ENCODE measurements around the gene WNT5B. TPM values are rescaled to one million over a fixed set of nuclear protein-coding genes. Genes with fewer than 3 reads are reported as not detected.
"Not testable (repeated sequence)": the region's sequence is repeated elsewhere in the genome, so short reads cannot be mapped to it uniquely, and the experiment has no call there.

WNT5B gene
- total RNA-seq, 1 donor from 2014 or later = 2.1 TPM

DNA sequence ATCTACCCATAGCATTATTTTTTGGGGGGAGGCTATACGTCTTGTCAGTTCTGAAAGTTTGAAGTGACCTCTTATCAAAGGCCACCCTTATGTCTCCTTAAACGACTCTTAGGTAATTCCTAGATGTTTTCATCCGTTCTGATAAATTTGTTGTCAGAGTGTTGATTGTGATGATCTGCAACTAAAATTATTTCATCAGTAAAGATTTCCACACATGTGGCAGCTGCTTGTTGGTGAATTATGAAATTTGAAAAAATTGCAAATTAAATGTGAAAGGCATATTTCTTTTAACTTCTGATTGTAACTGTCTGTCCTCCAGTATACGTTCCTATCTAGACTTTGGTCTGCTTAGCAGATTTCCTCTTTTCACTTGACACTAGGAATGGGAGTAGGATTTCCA, 63.2 kb downstream of the WNT5B start:
- peaks cover 59% of the 10 kb centered on the region for H3K4me1 ChIP-seq
- no peaks in the 10 kb centered on the region for H3K9me3 ChIP-seq (replicated peaks)
- peak overlapping the region; percentile 91 for H3K27ac ChIP-seq (replicated peaks)
- intact Hi-C loops (cut with micrococcal nuclease) = no loop called here
- no peaks in the 10 kb centered on the region for H3K27me3 ChIP-seq (ENCODE audit: low read depth)
- peak overlapping the region; percentile 78 for H3K4me3 ChIP-seq
- DNase-seq = no peak
- H3K36me3 ChIP-seq = no peaks in the 10 kb centered on the region
- TF ChIP-seq, protein P1, sequence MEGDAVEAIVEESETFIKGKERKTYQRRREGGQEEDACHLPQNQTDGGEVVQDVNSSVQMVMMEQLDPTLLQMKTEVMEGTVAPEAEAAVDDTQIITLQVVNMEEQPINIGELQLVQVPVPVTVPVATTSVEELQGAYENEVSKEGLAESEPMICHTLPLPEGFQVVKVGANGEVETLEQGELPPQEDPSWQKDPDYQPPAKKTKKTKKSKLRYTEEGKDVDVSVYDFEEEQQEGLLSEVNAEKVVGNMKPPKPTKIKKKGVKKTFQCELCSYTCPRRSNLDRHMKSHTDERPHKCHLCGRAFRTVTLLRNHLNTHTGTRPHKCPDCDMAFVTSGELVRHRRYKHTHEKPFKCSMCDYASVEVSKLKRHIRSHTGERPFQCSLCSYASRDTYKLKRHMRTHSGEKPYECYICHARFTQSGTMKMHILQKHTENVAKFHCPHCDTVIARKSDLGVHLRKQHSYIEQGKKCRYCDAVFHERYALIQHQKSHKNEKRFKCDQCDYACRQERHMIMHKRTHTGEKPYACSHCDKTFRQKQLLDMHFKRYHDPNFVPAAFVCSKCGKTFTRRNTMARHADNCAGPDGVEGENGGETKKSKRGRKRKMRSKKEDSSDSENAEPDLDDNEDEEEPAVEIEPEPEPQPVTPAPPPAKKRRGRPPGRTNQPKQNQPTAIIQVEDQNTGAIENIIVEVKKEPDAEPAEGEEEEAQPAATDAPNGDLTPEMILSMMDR (IDR thresholded peaks at IDR 0.05; ENCODE audit: borderline replicate concordance) = no peak

DNA sequence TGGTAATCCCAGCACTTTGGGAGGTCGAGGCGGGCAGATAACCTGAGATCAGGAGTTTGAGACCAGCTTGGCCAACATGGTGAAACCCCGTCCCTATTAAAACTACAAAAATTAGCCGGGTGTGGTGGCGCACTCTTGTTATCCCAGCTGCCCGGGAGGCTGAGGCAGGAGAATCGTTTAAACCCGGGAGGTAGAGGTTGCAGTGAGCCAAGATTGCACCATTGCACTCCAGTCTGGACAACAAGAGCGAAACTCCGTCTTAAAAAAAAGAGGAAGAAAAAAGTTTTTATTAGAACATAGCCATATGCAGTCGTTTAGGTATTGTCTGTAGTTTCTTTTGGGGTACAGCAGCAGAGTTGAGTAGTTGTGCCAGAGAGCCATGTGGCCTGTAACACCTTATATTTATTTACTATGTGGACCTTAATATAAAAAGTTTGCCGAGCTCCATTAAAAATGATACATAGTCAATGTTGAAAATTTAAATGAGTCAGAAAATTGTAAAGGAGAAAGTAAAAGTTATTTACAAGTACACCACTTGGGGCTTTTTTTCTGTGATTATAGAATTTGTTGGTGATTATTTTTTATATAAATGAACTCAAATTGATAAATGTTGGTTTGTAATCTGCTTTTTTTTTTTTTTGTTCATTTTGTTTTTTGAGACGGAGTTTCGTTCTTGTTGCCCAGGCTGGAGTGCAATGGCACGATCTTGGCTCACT, 64.0 kb downstream of the WNT5B start:
- Histone ChIP-seq H3K27me3 (ENCODE audit: low read depth) (no peaks in the 10 kb centered on the region), H3K9me3 (replicated peaks) (no peaks in the 10 kb centered on the region), H3K27ac (replicated peaks) (no peak overlapping the region), H3K36me3 (no peaks in the 10 kb centered on the region), H3K4me1 (peaks cover 67% of the 10 kb centered on the region), H3K4me3 (peak overlapping the region; percentile 78)
- intact Hi-C loops (cut with micrococcal nuclease) = no loop called here
- no peak for DNase-seq
- TF ChIP-seq, protein P1 (IDR thresholded peaks at IDR 0.05; ENCODE audit: borderline replicate concordance) = no peak

DNA sequence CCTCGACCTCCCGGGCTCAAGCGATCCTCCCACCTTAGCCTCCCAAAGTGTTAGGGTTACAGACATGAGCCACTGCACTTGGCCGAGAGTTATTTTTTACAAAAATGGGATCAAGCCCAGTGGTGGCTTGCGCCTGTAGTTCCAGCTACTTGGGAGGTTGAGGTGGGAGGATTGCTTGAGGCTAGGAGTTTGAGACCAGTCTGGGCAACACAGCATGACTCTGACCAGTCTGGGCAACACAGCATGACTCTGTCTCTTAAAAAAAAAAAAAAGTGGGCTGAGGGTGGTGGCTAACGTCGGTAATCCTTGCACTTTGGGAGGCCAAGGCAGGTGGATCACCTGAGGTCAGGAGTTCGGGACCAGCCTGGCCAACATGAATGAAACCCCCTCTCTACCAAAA, 66.1 kb downstream of the WNT5B start:
- H3K36me3 ChIP-seq; H3K27ac ChIP-seq (replicated peaks); intact Hi-C loops (cut with micrococcal nuclease); H3K4me3 ChIP-seq; DNase-seq; H3K27me3 ChIP-seq (ENCODE audit: low read depth); H3K9me3 ChIP-seq (replicated peaks): not testable (repeated sequence)
- H3K4me1 ChIP-seq = peaks cover 79% of the 10 kb centered on the region

DNA sequence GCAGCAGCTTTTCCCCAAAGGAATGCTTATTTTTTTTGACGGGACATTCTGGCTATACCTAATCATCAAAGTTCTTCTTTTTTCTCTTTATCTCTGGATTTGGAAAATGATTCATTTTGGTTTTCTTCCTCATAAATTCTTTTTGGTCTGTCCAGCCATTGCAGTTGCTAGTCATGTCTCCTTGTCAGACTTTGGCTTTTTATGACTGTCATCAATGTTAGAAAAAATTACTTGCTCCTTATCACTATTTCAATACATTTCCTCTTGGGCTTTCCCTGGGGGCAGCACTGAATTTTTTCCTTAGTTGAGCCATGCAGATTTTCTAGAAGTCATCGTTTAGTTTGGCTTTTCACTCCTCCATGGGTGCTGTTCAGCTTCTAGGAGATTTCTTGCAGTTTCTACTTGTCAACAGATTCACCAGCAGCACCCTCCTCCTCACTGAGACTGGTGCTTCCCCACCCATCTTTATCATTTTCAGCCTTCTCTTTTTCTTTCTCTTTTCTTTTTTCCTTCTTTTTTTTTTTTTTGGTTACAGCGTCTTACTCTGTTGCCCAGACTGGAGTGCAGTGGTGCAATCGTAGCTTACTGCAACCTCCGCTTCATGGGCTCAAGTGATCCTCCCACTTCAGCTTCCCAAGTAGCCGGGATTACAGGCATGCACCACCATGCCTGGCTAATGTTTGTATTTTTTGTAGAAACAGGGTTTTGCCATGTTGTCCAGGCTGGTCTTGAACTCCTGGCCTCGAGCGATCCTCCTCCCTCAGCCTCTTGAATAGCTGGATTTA, 67.0 kb downstream of the WNT5B start:
- Histone ChIP-seq H3K4me3 (no peak overlapping the region), H3K27me3 (ENCODE audit: low read depth) (no peaks in the 10 kb centered on the region), H3K36me3 (no peaks in the 10 kb centered on the region), H3K4me1 (peaks cover 73% of the 10 kb centered on the region), H3K9me3 (replicated peaks) (no peaks in the 10 kb centered on the region), H3K27ac (replicated peaks) (no peak overlapping the region)
- no peak for DNase-seq
- TF ChIP-seq, protein P1 (IDR thresholded peaks at IDR 0.05; ENCODE audit: borderline replicate concordance) = no peak
- intact Hi-C loops (cut with micrococcal nuclease) = no loop called here

DNA sequence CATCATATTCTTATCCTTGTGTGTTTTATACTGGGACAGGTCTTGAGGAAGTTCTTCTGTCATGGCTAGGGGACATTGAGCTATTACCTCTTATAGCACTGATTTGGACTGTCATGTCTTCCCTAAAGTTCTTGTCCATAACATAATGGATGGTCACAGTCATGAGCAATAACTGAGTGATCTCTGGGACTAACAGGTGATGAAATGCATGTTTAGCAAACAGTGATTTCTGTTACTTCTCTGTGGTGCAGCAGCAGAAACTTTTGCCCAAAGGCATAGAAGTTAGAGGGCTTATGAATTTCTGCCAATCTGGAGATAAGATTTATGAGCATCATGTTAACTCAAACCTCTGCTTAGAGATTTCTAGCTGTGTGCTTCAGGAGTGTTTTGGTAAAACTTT, 67.8 kb downstream of the WNT5B start:
- H3K27ac ChIP-seq (replicated peaks) = no peak overlapping the region
- no peaks in the 10 kb centered on the region for H3K9me3 ChIP-seq (replicated peaks)
- peaks cover 66% of the 10 kb centered on the region for H3K4me1 ChIP-seq
- DNase-seq = no peak
- H3K27me3 ChIP-seq (ENCODE audit: low read depth) = no peaks in the 10 kb centered on the region
- H3K4me3 ChIP-seq = no peak overlapping the region
- H3K36me3 ChIP-seq = no peaks in the 10 kb centered on the region
- intact Hi-C loops (cut with micrococcal nuclease) = no loop called here
- TF ChIP-seq, protein P1 (IDR thresholded peaks at IDR 0.05; ENCODE audit: borderline replicate concordance) = no peak

Small RNAs within 50 kb of the gene (microRNA-seq; reads per million reads assigned to microRNA genes)
- not detected for gene MIR3649

Other genes starting within 250 kb of the WNT5B start
- 6.8 TPM for gene FBXL14, start 34.6 kb upstream of the WNT5B start, total RNA-seq
- gene ADIPOR2, start 61.8 kb downstream of the WNT5B start, total RNA-seq = 40.5 TPM
- gene LRTM2, start 191.3 kb downstream of the WNT5B start, total RNA-seq = not detected